CD14-positive monocyte (primary cell): ENCODE measurements around the gene APOBEC4. TPM values are rescaled to one million over a fixed set of nuclear protein-coding genes. Genes with fewer than 3 reads are reported as not detected.
"Not testable (repeated sequence)": the region's sequence is repeated elsewhere in the genome, so short reads cannot be mapped to it uniquely, and the experiment has no call there.

Experiments
- DNase-seq, 3 donors: peaks; one replicate each; pipeline ENCODE4 v3.0.0-alpha.2; 2011 to 2022
- H2AFZ ChIP-seq: 2 replicates; pipeline ENCODE4 v1.6.0; 2012; ENCODE audit warnings: mild to moderate bottlenecking, low read depth, low read length, inconsistent platforms; ENCODE audit not compliant: insufficient read depth, poor library complexity, severe bottlenecking
- H3K27ac ChIP-seq, 2 donors: 1 replicate in 1 of 2; 2 replicates in 1 of 2; pipeline ENCODE4 v1.5.1; 2012 to 2013; ENCODE audit warnings: low read length in 2 of 2, control low read depth in 1 of 2, inconsistent platforms in 1 of 2, low read depth in 1 of 2, mild to moderate bottlenecking in 1 of 2
- H3K27me3 ChIP-seq, 2 donors: one replicate each; pipeline versions ENCODE4 v1.6.0 to v1.6.1; 2011 to 2013; ENCODE audit warnings: low read length in 2 of 2; ENCODE audit not compliant: control insufficient read depth in 2 of 2, insufficient read depth in 2 of 2
- H3K36me3 ChIP-seq, 2 donors: replicated peaks in 1 of 2; 1 replicate in 1 of 2; 2 replicates in 1 of 2; pipeline versions ENCODE4 v1.5.1 to v1.6.1; 2012 to 2013; ENCODE audit warnings: low read length in 2 of 2, control low read depth in 1 of 2, inconsistent platforms in 1 of 2, mild to moderate bottlenecking in 1 of 2; ENCODE audit not compliant: insufficient read depth in 2 of 2, control insufficient read depth in 1 of 2
- H3K4me1 ChIP-seq, 2 donors: 1 replicate in 1 of 2; 2 replicates in 1 of 2; pipeline versions ENCODE4 v1.5.1 to v1.6.1; 2012 to 2013; ENCODE audit warnings: low read length in 2 of 2, control low read depth in 1 of 2, inconsistent platforms in 1 of 2, mild to moderate bottlenecking in 1 of 2, moderate library complexity in 1 of 2; ENCODE audit not compliant: insufficient read depth in 2 of 2, control insufficient read depth in 1 of 2
- H3K4me2 ChIP-seq: replicated peaks from 2 replicates; pipeline ENCODE3; 2012; ENCODE audit warnings: low read length, moderate library complexity, mild to moderate bottlenecking; ENCODE audit not compliant: poor library complexity, severe bottlenecking; ENCODE audit errors: extremely low read depth
- H3K4me3 ChIP-seq, 3 experiments: fragments of 200-600 bp in 1 of 3; sonication (generic) in 1 of 3; replicated peaks in 1 of 3; 1 replicate in 2 of 3; 2 replicates in 1 of 3; pipeline ENCODE4 v1.5.1; 2011 to 2013; ENCODE audit warnings: low read length in 3 of 3, mild to moderate bottlenecking in 3 of 3, control low read depth in 2 of 3, low read depth in 2 of 3, inconsistent platforms in 1 of 3, moderate library complexity in 1 of 3
- H3K79me2 ChIP-seq: 2 replicates; pipeline ENCODE4 v1.6.0; 2012; ENCODE audit warnings: mild to moderate bottlenecking, control low read depth, inconsistent platforms, low read length, moderate library complexity; ENCODE audit not compliant: insufficient read depth
- H3K9ac ChIP-seq: 2 replicates; pipeline ENCODE4 v1.6.0; 2017; ENCODE audit warnings: low read length, mild to moderate bottlenecking; ENCODE audit not compliant: insufficient read depth, poor library complexity, severe bottlenecking
- H3K9me3 ChIP-seq, 2 donors: replicated peaks in 1 of 2; 1 replicate in 1 of 2; 2 replicates in 1 of 2; pipeline versions ENCODE4 v1.5.1 to v1.6.1; 2012 to 2013; ENCODE audit warnings: low read length in 2 of 2, control low read depth in 1 of 2; ENCODE audit not compliant: control insufficient read depth in 1 of 2, insufficient read depth in 1 of 2
- H4K20me1 ChIP-seq: 2 replicates; pipeline ENCODE4 v1.6.0; 2012; ENCODE audit warnings: mild to moderate bottlenecking, low read length, control low read depth, moderate library complexity; ENCODE audit not compliant: insufficient read depth
- H3K27ac Mint-ChIP-seq, 7 donors: one replicate each; pipeline ENCODE4 v1.8.0; 2020; ENCODE audit warnings: mild to moderate bottlenecking in 7 of 7, mixed read lengths in 7 of 7, moderate library complexity in 6 of 7, inconsistent platforms in 2 of 7
- H3K27me3 Mint-ChIP-seq, 3 donors: one replicate each; pipeline ENCODE4 v1.8.0; 2021 to 2022; ENCODE audit warnings: low read depth in 3 of 3, mild to moderate bottlenecking in 3 of 3, mixed read lengths in 3 of 3, moderate library complexity in 3 of 3, inconsistent platforms in 1 of 3
- H3K36me3 Mint-ChIP-seq, 2 donors: one replicate each; pipeline ENCODE4 v1.8.0; 2020; ENCODE audit warnings: mixed read lengths in 2 of 2, inconsistent platforms in 1 of 2, mild to moderate bottlenecking in 1 of 2
- H3K4me1 Mint-ChIP-seq: one replicate; pipeline ENCODE4 v1.8.0; 2020; ENCODE audit warnings: mild to moderate bottlenecking, mixed read lengths
- H3K4me3 Mint-ChIP-seq, 2 donors: one replicate each; pipeline ENCODE4 v1.8.0; 2020; ENCODE audit warnings: mild to moderate bottlenecking in 2 of 2, mixed read lengths in 2 of 2, moderate library complexity in 1 of 2
- H3K9me3 Mint-ChIP-seq, 7 donors: one replicate each; pipeline ENCODE4 v1.8.0; 2020 to 2022; ENCODE audit warnings: mixed read lengths in 7 of 7, mild to moderate bottlenecking in 6 of 7, moderate library complexity in 6 of 7, inconsistent platforms in 2 of 7
- CTCF ChIP-seq: fragments of 200-600 bp; IDR thresholded peaks from one replicate; pipeline ENCODE4 v1.8.0; 2022; ENCODE audit warnings: antibody characterized with exemption, mild to moderate bottlenecking
- WGBS: methylation state at CpG from one replicate; pipeline ENCODE4 v1.1.5; 2013; ENCODE audit warnings: missing lambda C conversion rate; ENCODE audit not compliant: insufficient coverage; 5-methylcytosine and 5-hydroxymethylcytosine counted together
- intact Hi-C, 2 donors: fragments of 100-400 bp; cut with micrococcal nuclease; formaldehyde crosslinking; loops; one replicate each; pipeline versions ENCODE4 v1.15.0 to v1.15.1; 2023
- polyA plus RNA-seq, 3 donors: library from polyadenylated mRNA; depleted of rRNA in 1 of 3; unstranded in 2 of 3; stranded (reverse) in 1 of 3; fragments of 300-500 nt in 2 of 3; fragments of >200 nt in 1 of 3; fragmentation: Illumina TruSeq in 2 of 3; gene quantifications; 1 replicate in 2 of 3; 2 replicates in 1 of 3; pipeline ENCODE4 v1.2.3, GENCODE V29; 2012 to 2021

Gene APOBEC4
- polyA plus RNA-seq, 3 donors = not detected

- no peak overlapping the region for H3K4me3 Mint-ChIP-seq
- Histone ChIP-seq H3K27ac (peak overlapping the region in 1 of 2 donors; percentile 18), H2AFZ (no peak overlapping the region), H3K4me2 (no peak overlapping the region), H3K9me3 (no peaks in the 10 kb centered on the region), H3K4me3 (no peak overlapping the region), H3K9ac (no peak overlapping the region), H3K4me1 (peaks cover 38 to 66% of the 10 kb centered on the region in 2 donors), H4K20me1 (peaks cover 89% of the 10 kb centered on the region), H3K36me3 (peaks cover 53 to 85% of the 10 kb centered on the region in 2 donors), H3K27me3 (no peaks in the 10 kb centered on the region), H3K79me2 (peaks cover 81% of the 10 kb centered on the region)
- peaks cover 0 to 3% (median 0%) of the 10 kb centered on the region in 7 donors for H3K9me3 Mint-ChIP-seq
- no peak for DNase-seq
- peak overlapping the region in 5 of 7 donors; percentile 6 to 83 (median 74) for H3K27ac Mint-ChIP-seq
- H3K4me1 Mint-ChIP-seq = peaks cover 49% of the 10 kb centered on the region
- H3K36me3 Mint-ChIP-seq = peaks cover 49 to 78% of the 10 kb centered on the region in 2 donors
- no peak for TF ChIP-seq CTCF
- no peaks in the 10 kb centered on the region for H3K27me3 Mint-ChIP-seq
- intact Hi-C loops = loop anchor here in 1 of 2 donors (5.0 kb wide), 1 partner anchor 46 kb away; no protein-coding TSS in a partner anchor
Observed at GRCh38 chr1:183628537-183628936, 24.6 kb downstream of the APOBEC4 start.

- H3K36me3 ChIP-seq = peaks cover 49 to 68% of the 10 kb centered on the region in 2 donors
- H3K36me3 Mint-ChIP-seq = peaks cover 49 to 67% of the 10 kb centered on the region in 2 donors
- H3K27ac ChIP-seq = peak overlapping the region in 1 of 2 donors; percentile 64
Observed at GRCh38 chr1:183626236-183626635, 26.9 kb downstream of the APOBEC4 start.

More at GRCh38 chr1:183626236-183626635, 26.9 kb downstream of the APOBEC4 start:
- H3K4me1 Mint-ChIP-seq = peaks cover 54% of the 10 kb centered on the region
- peak overlapping the region; percentile 55 to 80 (median 74) for H3K27ac Mint-ChIP-seq
- H3K4me1 ChIP-seq = peaks cover 36 to 64% of the 10 kb centered on the region in 2 donors
- not testable (repeated sequence) for H3K9ac ChIP-seq, H3K27me3 Mint-ChIP-seq, H3K27me3 ChIP-seq, H3K4me2 ChIP-seq, H2AFZ ChIP-seq, H3K9me3 Mint-ChIP-seq, H3K4me3 Mint-ChIP-seq, H3K9me3 ChIP-seq, H3K4me3 ChIP-seq
- intact Hi-C loops = loop anchor here in 1 of 2 donors (5.0 kb wide), 1 partner anchor 44 kb away; no protein-coding TSS in a partner anchor
- no CpG with 5 or more reads among the region's 3 CpGs for WGBS
- peak in 1 of 3 donors; percentile 43 for DNase-seq
- peaks cover 58% of the 10 kb centered on the region for H3K79me2 ChIP-seq
- peaks cover 74% of the 10 kb centered on the region for H4K20me1 ChIP-seq
